Stimulated activated CD8-positive, alpha-beta memory T cell treated with anti-CD3 and anti-CD28 coated beads, Interleukin-15, amount 100 ng/mL, for 4 hours (primary cell): ENCODE measurements around the gene DMRTB1.

Source experiments
- DNase-seq, 2 donors: peaks; one replicate each; pipeline ENCODE4 v3.0.0-alpha.2; 2020; ENCODE audit warnings: low read depth in 2 of 2

The DMRTB1 gene

GRCh38 chr1:53463961-53464899 lies 5.0 kb downstream of the DMRTB1 start:
- DNase-seq, result no peak

- DNase-seq, result no peak
Measured at GRCh38 chr1:53465023-53465957, 6.1 kb downstream of the DMRTB1 start.

- DNase-seq, result no peak
Measured at GRCh38 chr1:53467391-53467790, 8.2 kb downstream of the DMRTB1 start.

- DNase-seq, result no peak
Measured at GRCh38 chr1:53468374-53468773, 9.2 kb downstream of the DMRTB1 start.

- DNase-seq, result no peak
Measured at GRCh38 chr1:53469373-53469772, 10.2 kb downstream of the DMRTB1 start.

GRCh38 chr1:53470155-53470554 lies 11.0 kb downstream of the DMRTB1 start:
- no peak for DNase-seq

GRCh38 chr1:53470584-53470983 lies 11.4 kb downstream of the DMRTB1 start:
- DNase-seq, result no peak

- DNase-seq, result no peak
Measured at GRCh38 chr1:53471000-53471399, 11.8 kb downstream of the DMRTB1 start.

GRCh38 chr1:53473463-53473862 lies 14.3 kb downstream of the DMRTB1 start:
- DNase-seq, result no peak

GRCh38 chr1:53475664-53476063 lies 16.5 kb downstream of the DMRTB1 start:
- DNase-seq, result no peak

- DNase-seq, result no peak
Measured at GRCh38 chr1:53476579-53476978, 17.4 kb downstream of the DMRTB1 start.

GRCh38 chr1:53477651-53478501 lies 18.7 kb downstream of the DMRTB1 start:
- DNase-seq, result no peak

GRCh38 chr1:53478502-53478818 lies 19.3 kb downstream of the DMRTB1 start:
- DNase-seq, result no peak

- no peak for DNase-seq
Measured at GRCh38 chr1:53480678-53481077, 21.5 kb downstream of the DMRTB1 start.

GRCh38 chr1:53481456-53481855 lies 22.3 kb downstream of the DMRTB1 start:
- no peak for DNase-seq

- DNase-seq, result no peak
Measured at GRCh38 chr1:53482441-53483153, 23.4 kb downstream of the DMRTB1 start.

GRCh38 chr1:53483170-53483569 lies 24.0 kb downstream of the DMRTB1 start:
- DNase-seq, result no peak

GRCh38 chr1:53483656-53484055 lies 24.5 kb downstream of the DMRTB1 start:
- no peak for DNase-seq

- DNase-seq, result no peak
Measured at GRCh38 chr1:53484705-53485477, 25.7 kb downstream of the DMRTB1 start.
